ENCODE results near the gene NHSL1.
"Not testable (repeated sequence)": the region's sequence is repeated elsewhere in the genome, so short reads cannot be mapped to it uniquely, and the experiment has no call there.

Gene NHSL1

DNA sequence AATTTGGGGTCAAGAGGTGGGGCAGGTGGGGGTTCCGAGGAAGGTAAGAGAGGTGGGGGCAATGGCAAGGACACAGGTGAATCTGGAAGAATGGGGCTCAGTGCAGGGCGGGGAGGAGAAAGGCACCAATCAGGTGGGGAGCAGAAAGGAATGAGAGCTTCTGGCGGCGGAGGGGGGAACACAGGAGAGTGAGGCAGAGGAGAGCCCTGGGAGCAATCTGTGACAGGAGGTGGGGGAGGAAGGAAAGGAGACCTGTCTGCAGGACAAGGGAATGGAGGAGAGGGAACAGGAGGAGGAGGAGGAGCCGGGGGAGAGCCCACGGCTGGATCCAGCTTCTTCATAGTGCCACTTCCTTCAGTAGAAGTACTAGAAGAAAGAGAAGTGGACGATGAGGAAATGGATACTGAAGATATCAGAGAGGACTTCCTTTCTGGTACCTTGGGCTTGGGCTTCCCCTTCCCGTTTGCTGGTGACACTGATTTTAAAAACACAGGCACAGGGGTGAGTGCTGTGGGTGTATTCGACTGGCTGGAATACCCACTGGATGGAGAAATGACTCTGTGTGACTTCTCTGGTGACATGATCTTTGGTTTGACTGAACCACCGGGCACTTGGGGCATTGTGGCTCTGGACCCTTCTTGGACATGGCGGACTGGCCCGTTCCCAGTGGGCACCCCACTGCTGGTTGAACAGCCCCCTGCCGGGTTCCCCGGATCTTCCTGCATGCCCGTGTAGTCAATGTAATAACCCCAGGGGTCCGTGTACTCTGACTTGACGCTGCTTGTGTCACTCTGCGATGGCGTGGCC lies 67.8 kb downstream of the NHSL1 start:
- no peaks in the 10 kb centered on the region for H3K4me1 ChIP-seq (ENCODE audit: control insufficient read depth, insufficient read depth, low read length, poor library complexity, severe bottlenecking)
- H3K9me3 ChIP-seq (ENCODE audit: control insufficient read depth, low read length), result no peaks in the 10 kb centered on the region
- DNase-seq, result no peak
- H3K4me3 ChIP-seq (ENCODE audit: insufficient read depth, low read depth, low read length, poor library complexity, severe bottlenecking), result no peak overlapping the region
- H3K27ac ChIP-seq (ENCODE audit: insufficient read depth, low read length, poor library complexity, severe bottlenecking), result no peak overlapping the region
- H3K36me3 ChIP-seq (ENCODE audit: control insufficient read depth, insufficient read depth, low read length), result no peaks in the 10 kb centered on the region
- no peaks in the 10 kb centered on the region for H3K27me3 ChIP-seq (replicated peaks; ENCODE audit: control insufficient read depth, insufficient read depth, low read length, poor library complexity, severe bottlenecking)

DNA sequence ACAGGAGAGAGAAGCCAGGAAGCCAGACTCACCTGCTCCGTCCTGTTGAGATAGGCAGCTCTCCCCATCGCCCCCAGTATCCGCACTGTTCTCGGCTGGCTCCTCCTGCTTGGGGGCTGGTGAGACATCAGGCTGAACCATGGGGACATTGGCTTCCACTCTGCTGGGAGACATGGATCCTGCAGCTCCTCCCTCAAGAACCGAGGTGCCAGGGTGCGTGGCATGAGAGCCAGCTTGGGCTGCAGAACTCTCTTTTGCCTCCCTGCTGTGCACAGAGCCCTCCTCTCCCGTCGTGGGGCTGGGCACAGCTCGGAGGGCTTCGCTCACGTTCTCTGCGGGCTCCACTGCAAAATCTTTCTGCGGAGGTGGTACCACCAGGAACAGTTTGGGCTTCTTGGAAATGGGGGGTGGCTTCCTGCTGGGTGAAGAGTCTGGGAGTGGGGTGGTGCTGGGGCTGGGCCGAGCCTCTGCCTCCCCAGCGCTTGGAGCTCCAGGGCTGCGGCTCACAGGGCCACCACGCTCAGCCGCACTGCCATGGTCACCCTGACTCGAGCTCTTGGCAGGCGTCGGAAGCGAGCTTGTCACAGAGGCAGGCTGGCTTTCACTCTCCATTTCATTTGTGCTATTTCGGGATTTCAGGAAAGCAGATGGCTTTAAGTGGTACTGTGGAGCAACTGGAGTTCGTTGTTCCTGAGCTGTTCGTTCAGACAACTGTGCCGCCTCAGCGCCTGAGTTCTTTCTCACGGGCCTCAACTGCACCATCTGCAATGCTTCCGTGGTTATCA lies 68.7 kb downstream of the NHSL1 start:
- Histone ChIP-seq H3K4me3 (ENCODE audit: insufficient read depth, low read depth, low read length, poor library complexity, severe bottlenecking) (no peak overlapping the region), H3K27me3 (replicated peaks; ENCODE audit: control insufficient read depth, insufficient read depth, low read length, poor library complexity, severe bottlenecking) (no peaks in the 10 kb centered on the region), H3K9me3 (ENCODE audit: control insufficient read depth, low read length) (no peaks in the 10 kb centered on the region), H3K4me1 (ENCODE audit: control insufficient read depth, insufficient read depth, low read length, poor library complexity, severe bottlenecking) (no peaks in the 10 kb centered on the region), H3K36me3 (ENCODE audit: control insufficient read depth, insufficient read depth, low read length) (no peaks in the 10 kb centered on the region), H3K27ac (ENCODE audit: insufficient read depth, low read length, poor library complexity, severe bottlenecking) (no peak overlapping the region)
- DNase-seq, result no peak

DNA sequence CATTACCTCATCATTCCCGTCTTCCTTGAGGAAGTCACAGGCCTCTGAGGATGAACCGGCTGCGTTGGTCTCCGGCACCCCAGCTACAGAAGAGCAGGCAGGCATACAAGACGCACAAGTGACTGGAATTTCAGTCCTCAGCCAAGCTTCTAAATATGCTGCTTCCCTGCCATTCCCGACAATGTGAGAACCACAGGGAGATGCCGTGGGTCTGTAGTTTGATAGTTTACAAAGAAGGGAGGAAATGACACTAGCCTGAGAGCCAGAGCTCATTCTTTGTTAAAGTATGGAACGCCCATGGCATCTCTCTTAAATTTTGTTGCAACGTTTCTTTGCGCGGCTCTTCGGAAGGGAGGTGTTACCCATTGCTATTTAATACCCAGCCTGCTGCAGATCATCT lies 69.5 kb downstream of the NHSL1 start:
- Histone ChIP-seq H3K4me3 (ENCODE audit: insufficient read depth, low read depth, low read length, poor library complexity, severe bottlenecking) (no peak overlapping the region), H3K36me3 (ENCODE audit: control insufficient read depth, insufficient read depth, low read length) (no peaks in the 10 kb centered on the region), H3K4me1 (ENCODE audit: control insufficient read depth, insufficient read depth, low read length, poor library complexity, severe bottlenecking) (no peaks in the 10 kb centered on the region), H3K27me3 (replicated peaks; ENCODE audit: control insufficient read depth, insufficient read depth, low read length, poor library complexity, severe bottlenecking) (no peaks in the 10 kb centered on the region), H3K9me3 (ENCODE audit: control insufficient read depth, low read length) (no peaks in the 10 kb centered on the region), H3K27ac (ENCODE audit: insufficient read depth, low read length, poor library complexity, severe bottlenecking) (no peak overlapping the region)
- DNase-seq, result no peak

DNA sequence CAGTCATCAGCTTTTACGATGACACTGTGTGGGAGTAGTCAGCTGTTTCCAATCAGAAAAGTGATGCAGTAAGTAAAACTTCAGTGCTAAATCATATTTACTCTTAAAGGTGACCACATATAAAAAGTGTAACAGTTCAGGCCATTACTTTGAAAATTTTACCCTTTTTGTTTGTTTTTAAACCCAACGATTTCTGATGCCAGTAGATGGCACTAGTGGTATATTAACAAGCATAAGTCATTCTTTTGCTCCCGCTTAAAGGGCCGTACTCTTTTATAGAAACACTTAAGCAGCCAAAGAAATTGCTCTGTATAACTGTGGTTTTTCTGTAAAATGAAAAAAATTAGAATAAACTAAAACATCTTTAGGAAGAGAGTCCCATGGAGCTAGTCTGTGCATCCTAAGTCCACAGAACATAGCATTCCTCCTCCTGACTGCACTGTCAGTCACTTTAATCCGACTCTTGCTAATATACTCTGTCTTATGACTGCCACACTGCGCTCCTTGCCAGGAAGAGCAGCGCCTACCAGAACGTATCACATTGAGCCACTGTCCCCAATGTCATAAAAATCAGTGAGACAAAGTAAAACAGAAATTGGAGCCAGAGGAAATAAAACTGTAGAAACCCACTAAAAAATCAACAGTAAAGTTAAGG lies 70.2 kb downstream of the NHSL1 start:
- Histone ChIP-seq H3K36me3 (ENCODE audit: control insufficient read depth, insufficient read depth, low read length) (no peaks in the 10 kb centered on the region), H3K4me1 (ENCODE audit: control insufficient read depth, insufficient read depth, low read length, poor library complexity, severe bottlenecking) (no peaks in the 10 kb centered on the region), H3K9me3 (ENCODE audit: control insufficient read depth, low read length) (no peaks in the 10 kb centered on the region), H3K27me3 (replicated peaks; ENCODE audit: control insufficient read depth, insufficient read depth, low read length, poor library complexity, severe bottlenecking) (no peaks in the 10 kb centered on the region), H3K4me3 (ENCODE audit: insufficient read depth, low read depth, low read length, poor library complexity, severe bottlenecking) (no peak overlapping the region), H3K27ac (ENCODE audit: insufficient read depth, low read length, poor library complexity, severe bottlenecking) (no peak overlapping the region)
- no peak for DNase-seq

DNA sequence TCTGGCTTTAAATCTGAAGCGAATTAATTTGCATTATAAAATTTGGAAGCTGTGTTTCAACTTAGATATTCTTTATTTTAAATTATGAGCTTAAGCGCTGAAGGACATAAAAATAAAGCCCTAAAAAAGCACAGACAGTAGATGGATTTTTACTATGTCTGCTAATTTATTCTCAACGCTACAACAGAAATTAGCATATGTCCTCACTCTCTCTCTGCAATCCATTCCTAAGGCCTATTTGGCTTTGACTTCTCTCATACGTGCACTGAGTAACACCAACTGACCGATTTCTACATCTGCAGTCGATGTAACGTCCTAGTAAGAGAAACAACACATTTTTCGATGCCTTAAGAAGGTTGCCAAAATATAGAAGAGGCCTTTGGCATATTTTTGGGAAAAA lies 71.6 kb downstream of the NHSL1 start:
- Histone ChIP-seq H3K4me3 (ENCODE audit: insufficient read depth, low read depth, low read length, poor library complexity, severe bottlenecking) (no peak overlapping the region), H3K27me3 (replicated peaks; ENCODE audit: control insufficient read depth, insufficient read depth, low read length, poor library complexity, severe bottlenecking) (no peaks in the 10 kb centered on the region), H3K27ac (ENCODE audit: insufficient read depth, low read length, poor library complexity, severe bottlenecking) (no peak overlapping the region), H3K9me3 (ENCODE audit: control insufficient read depth, low read length) (no peaks in the 10 kb centered on the region), H3K36me3 (ENCODE audit: control insufficient read depth, insufficient read depth, low read length) (no peaks in the 10 kb centered on the region), H3K4me1 (ENCODE audit: control insufficient read depth, insufficient read depth, low read length, poor library complexity, severe bottlenecking) (no peaks in the 10 kb centered on the region)
- no peak for DNase-seq

DNA sequence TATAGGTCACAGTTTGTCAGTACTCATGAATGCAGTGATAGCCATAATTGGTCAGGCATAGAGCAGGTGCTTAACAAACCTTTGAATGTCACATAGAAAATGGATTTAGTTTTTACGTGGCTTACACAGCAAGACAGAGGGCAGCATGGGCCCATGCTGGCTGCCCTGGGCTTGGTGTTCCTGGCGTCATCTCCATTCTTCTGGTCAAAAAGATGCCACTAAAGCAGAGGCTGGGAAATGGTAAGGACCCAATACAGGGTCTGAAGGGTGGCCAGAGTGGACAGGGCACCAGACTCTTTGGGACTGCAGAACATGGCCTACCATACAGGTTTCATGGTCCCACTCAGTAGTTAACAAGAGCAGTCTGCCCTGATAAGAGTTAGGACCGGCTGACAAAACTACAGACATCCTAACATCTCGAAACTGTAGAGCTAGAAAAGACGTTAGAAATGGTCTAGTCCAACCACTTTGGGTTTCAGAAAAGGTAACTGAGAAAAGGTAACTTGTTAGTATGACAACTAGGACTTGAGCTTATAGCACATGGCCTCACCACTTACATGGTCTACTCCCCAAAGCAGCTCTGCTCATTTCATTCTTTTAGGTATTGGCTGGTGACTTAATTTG lies 72.7 kb downstream of the NHSL1 start:
- no peaks in the 10 kb centered on the region for H3K4me1 ChIP-seq (ENCODE audit: control insufficient read depth, insufficient read depth, low read length, poor library complexity, severe bottlenecking)
- no peaks in the 10 kb centered on the region for H3K9me3 ChIP-seq (ENCODE audit: control insufficient read depth, low read length)
- H3K27me3 ChIP-seq (replicated peaks; ENCODE audit: control insufficient read depth, insufficient read depth, low read length, poor library complexity, severe bottlenecking), result no peaks in the 10 kb centered on the region
- no peak overlapping the region for H3K27ac ChIP-seq (ENCODE audit: insufficient read depth, low read length, poor library complexity, severe bottlenecking)
- H3K4me3 ChIP-seq (ENCODE audit: insufficient read depth, low read depth, low read length, poor library complexity, severe bottlenecking), result no peak overlapping the region
- no peak for DNase-seq
- H3K36me3 ChIP-seq (ENCODE audit: control insufficient read depth, insufficient read depth, low read length), result no peaks in the 10 kb centered on the region

DNA sequence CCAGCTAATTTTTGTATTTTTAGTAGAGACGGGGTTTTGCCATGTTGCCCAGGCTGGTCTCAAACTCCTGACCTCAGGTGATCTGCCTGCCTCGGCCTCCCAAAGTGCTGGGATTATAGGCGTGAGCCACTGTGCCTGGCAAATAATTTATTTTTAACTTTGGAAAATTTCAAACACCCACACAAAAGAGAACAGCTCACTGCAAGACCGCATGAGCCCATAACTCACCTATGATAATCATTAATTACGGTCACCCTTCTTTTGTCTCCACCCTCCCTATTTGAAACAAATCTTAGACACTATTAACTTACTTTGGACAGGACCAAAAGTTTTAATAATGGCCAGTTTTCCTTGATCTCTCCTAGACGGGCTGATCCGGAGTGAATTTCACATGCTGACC lies 74.0 kb downstream of the NHSL1 start:
- H3K36me3 ChIP-seq (ENCODE audit: control insufficient read depth, insufficient read depth, low read length); H3K27ac ChIP-seq (ENCODE audit: insufficient read depth, low read length, poor library complexity, severe bottlenecking); H3K4me3 ChIP-seq (ENCODE audit: insufficient read depth, low read depth, low read length, poor library complexity, severe bottlenecking); H3K4me1 ChIP-seq (ENCODE audit: control insufficient read depth, insufficient read depth, low read length, poor library complexity, severe bottlenecking); H3K9me3 ChIP-seq (ENCODE audit: control insufficient read depth, low read length); H3K27me3 ChIP-seq (replicated peaks; ENCODE audit: control insufficient read depth, insufficient read depth, low read length, poor library complexity, severe bottlenecking); DNase-seq: not testable (repeated sequence)

DNA sequence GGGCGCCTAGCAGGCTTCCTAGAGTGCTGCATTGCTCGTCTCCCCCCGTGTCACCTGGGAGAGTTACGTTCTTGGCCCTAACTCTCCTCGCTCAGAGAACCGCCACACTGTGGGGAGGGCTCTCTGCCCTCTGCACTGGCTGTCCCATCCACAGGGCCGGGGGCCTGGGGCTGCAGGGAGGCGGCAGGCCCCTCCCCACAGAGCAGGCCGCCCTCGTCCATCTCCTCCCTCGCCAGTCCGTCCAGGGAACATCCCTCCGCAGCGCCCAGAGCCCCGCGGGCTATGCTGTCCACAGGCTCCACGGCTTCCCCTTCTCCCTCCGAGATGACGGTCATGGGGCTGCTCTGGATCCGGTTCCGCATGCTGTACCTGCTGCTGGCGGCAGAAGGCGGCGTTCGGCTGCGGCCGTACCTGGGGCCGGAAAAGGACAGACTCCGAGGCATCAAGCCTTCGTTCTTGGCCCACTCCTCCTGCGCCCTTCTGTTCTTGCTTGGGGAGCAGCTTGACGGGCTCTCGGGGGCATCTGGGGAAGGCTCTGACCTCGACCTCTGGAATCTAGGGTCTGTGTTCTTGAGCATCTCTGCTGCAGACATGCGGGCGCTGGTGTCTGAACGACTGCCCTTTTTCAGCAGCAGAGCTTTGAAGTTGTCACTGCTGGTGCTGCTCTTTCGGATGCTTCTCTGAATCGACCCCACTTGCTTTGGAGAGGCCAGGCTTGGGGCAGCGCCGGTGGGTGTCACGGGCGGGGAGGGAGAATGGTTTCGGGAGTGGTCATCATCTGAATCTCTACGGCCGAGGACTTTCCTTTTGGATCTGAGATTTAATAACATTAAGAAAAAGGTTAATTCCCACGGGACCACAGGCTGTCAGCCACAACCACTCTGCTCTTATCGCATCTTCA lies 75.0 kb downstream of the NHSL1 start:
- Histone ChIP-seq H3K36me3 (ENCODE audit: control insufficient read depth, insufficient read depth, low read length) (peaks cover under 1% of the 10 kb centered on the region), H3K27ac (ENCODE audit: insufficient read depth, low read length, poor library complexity, severe bottlenecking) (no peak overlapping the region), H3K4me1 (ENCODE audit: control insufficient read depth, insufficient read depth, low read length, poor library complexity, severe bottlenecking) (no peaks in the 10 kb centered on the region), H3K27me3 (replicated peaks; ENCODE audit: control insufficient read depth, insufficient read depth, low read length, poor library complexity, severe bottlenecking) (no peaks in the 10 kb centered on the region), H3K9me3 (ENCODE audit: control insufficient read depth, low read length) (no peaks in the 10 kb centered on the region), H3K4me3 (ENCODE audit: insufficient read depth, low read depth, low read length, poor library complexity, severe bottlenecking) (no peak overlapping the region)
- no peak for DNase-seq

DNA sequence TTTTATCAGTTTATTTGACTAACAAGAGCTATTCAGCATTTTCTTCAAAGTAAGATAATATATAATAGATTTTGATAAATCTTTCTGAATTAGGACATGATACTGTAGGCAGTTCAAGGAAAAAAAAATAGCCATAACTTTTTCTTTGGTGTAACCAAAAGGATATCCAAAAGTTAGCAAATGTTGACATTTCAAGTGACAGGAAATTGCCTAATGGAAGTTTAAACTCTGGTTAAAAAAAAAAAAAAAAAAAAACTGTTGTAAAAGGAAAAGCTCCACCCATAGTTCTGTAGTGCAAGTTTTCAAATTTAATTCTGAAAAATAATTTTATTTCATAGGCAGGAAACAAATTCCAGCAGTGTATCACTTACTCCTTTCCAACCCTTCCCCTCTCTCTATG lies 76.4 kb downstream of the NHSL1 start:
- no peaks in the 10 kb centered on the region for H3K4me1 ChIP-seq (ENCODE audit: control insufficient read depth, insufficient read depth, low read length, poor library complexity, severe bottlenecking)
- H3K27ac ChIP-seq (ENCODE audit: insufficient read depth, low read length, poor library complexity, severe bottlenecking), result no peak overlapping the region
- peaks cover 5% of the 10 kb centered on the region for H3K36me3 ChIP-seq (ENCODE audit: control insufficient read depth, insufficient read depth, low read length)
- H3K4me3 ChIP-seq (ENCODE audit: insufficient read depth, low read depth, low read length, poor library complexity, severe bottlenecking), result no peak overlapping the region
- no peaks in the 10 kb centered on the region for H3K27me3 ChIP-seq (replicated peaks; ENCODE audit: control insufficient read depth, insufficient read depth, low read length, poor library complexity, severe bottlenecking)
- H3K9me3 ChIP-seq (ENCODE audit: control insufficient read depth, low read length), result no peaks in the 10 kb centered on the region
- no peak for DNase-seq

Measured in effector memory CD4-positive, alpha-beta T cell (primary cell).